NB4 (cell line): ENCODE measurements around the gene MYO1F.

Experiments
- DNase-seq: peaks from one replicate; pipeline ENCODE4 v3.0.0; 2010; ENCODE audit warnings: low read depth
- H3K4me3 ChIP-seq: one replicate; pipeline ENCODE4 v1.5.1; 2011; ENCODE audit warnings: mild to moderate bottlenecking, low read depth, low read length, moderate library complexity
- CTCF ChIP-seq: IDR thresholded peaks from one replicate; pipeline ENCODE4 v1.5.1; 2012; ENCODE audit warnings: low read depth, low read length
- MAX ChIP-seq: IDR thresholded peaks from 2 replicates; pipeline ENCODE4 v1.6.1; 2011; ENCODE audit warnings: low read depth, low read length
- MYC ChIP-seq: IDR thresholded peaks from 2 replicates; pipeline ENCODE4 v1.6.1; 2011; ENCODE audit warnings: low read depth, low read length
- POLR2A ChIP-seq: IDR thresholded peaks from 2 replicates; pipeline ENCODE4 v1.6.1; 2011; ENCODE audit warnings: mild to moderate bottlenecking; ENCODE audit not compliant: insufficient read length; ENCODE audit errors: extremely low read depth

MYO1F gene

DNA sequence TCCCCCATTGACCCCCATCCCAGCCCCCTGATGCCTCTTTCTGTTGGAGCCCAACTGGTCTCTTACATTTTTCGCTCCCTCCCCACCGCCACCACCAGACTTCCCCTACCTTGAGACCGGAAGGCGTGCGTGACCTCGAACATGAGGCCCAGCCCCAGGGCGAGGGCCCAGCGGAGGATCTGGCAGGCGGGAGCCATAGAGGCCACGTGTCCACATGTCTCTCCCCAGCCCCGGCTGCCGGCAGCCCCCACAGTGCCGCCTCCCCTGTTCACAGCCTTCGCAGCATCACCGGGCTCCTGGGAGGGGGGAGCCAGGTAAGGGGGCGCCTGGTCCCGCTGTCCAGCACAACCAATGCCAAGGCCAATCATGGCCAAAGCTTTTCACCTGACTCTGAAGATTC, 28.3 kb upstream of the MYO1F start:
- no peak for DNase-seq
- no peak for TF ChIP-seq MYC
- no peak for TF ChIP-seq POLR2A
- no peak for TF ChIP-seq MAX
- no peak for TF ChIP-seq CTCF
- H3K4me3 ChIP-seq = no peak overlapping the region

DNA sequence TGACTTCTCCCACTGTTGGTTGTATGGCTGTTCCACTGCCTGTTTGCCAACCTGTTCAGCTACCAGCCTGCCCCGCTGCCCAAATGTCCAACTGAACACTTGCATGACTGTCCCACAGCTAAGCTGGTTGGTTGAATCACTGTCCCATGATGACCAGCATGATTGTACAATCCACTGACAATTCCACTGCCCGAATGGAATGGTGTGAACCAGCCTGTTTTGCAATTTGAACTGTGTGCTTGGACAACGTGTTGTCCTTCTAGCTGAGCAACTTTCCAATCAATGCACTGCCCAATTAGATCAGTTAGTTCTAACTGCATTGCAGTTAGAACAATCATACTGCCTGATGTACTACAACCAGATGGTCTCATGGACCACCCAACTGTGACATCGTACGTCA, 24.6 kb upstream of the MYO1F start:
- TF ChIP-seq MYC (no peak), MAX (no peak), POLR2A (no peak), CTCF (no peak)
- no peak for DNase-seq
- no peak overlapping the region for H3K4me3 ChIP-seq

GRCh38 chr19:8600816-8601215, 23.6 kb upstream of the MYO1F start:
- no peak for DNase-seq
- no peak overlapping the region for H3K4me3 ChIP-seq
- TF ChIP-seq MAX (no peak), POLR2A (no peak), CTCF (no peak), MYC (no peak)

DNA sequence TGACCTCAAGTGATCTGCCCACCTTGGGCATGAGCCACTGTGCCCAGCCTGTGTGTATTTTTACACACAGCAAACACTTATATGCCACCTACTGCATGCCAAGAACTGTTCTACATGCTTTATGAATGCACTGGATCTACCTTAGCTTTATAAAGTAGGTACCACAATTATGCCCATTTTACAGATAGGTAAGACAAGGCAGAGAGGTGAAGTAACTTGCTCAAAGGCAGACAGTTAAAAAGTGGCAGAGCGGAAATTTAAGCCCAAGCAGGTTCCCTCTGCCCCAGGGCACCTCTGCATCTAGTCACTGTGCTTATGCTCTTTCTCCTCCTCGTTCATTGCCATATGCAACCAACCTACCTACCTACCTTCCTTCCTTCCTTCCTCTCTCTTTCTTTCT, 22.8 kb upstream of the MYO1F start:
- TF ChIP-seq MAX (no peak), POLR2A (no peak), CTCF (no peak), MYC (no peak)
- H3K4me3 ChIP-seq = no peak overlapping the region

DNA sequence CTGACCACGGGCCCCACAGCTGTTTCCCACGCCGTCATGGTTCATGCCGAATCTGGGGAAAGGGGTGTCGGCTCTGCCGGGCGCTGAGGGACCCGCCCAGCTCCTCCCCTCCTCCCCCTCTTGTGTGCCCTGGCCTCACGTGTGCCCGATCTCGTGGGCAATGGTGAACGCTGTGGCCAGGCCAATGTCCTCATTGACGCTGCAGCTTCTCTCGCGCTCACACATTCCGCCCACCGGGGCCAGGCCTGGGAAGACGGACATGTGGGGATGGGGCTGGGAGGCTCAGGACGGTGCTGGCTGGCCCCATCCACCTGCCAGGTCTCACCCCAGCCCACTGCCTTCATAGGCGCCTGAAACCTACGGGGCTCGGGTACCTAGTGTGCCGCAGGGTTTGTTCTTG, 18.9 kb upstream of the MYO1F start:
- no peak overlapping the region for H3K4me3 ChIP-seq
- no peak for DNase-seq
- TF ChIP-seq MAX (no peak), MYC (no peak), POLR2A (no peak), CTCF (no peak)

More for the DNA sequence above, 22.8 kb upstream of the MYO1F start:
- no peak for DNase-seq

GRCh38 chr19:8595651-8596050, 18.4 kb upstream of the MYO1F start:
- no peak for TF ChIP-seq CTCF
- TF ChIP-seq MYC = no peak
- TF ChIP-seq POLR2A = no peak
- no peak for TF ChIP-seq MAX
- no peak overlapping the region for H3K4me3 ChIP-seq
- no peak for DNase-seq
